8988T (cell line): ENCODE data around the gene PTPRR.

Source experiments
- DNase-seq: peaks from one replicate; pipeline ENCODE4 v3.0.0; 2011

Gene PTPRR

DNA sequence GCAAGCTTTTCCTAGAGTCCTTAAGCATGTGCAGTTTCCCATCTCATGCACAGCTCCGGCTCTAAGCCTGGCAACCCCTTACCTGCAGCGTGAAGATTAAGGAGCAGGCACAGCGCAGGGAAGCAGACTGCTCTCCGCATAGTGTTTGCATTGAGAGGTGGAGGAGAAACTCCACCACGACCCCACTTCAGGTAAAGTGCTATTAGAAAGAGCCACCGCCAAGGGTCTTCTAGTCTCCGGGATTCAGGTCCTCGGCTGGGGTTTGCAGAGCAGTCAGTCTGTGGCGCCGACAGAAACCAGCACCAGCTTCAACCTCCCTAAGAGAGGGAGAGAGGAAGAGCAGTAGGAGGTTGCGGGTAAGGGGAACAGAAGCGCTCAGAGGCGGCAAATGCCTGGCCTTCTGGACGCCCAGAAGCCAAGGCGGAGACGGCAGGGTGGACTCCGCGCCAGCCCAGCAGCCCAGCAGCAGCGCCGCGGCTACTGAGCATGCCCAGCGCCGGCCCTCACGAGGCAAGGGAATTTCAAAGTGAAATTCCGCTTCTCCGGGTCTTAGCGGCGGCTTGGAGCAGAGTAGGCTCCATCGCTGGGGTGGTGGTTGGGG is at the start of gene PTPRR:
TSS of gene PTPRR (minus strand) at position 488 of the 601 bp plus-strand sequence. CDS start at position 140, 348 bp downstream.
- DNase-seq: no peak

DNA sequence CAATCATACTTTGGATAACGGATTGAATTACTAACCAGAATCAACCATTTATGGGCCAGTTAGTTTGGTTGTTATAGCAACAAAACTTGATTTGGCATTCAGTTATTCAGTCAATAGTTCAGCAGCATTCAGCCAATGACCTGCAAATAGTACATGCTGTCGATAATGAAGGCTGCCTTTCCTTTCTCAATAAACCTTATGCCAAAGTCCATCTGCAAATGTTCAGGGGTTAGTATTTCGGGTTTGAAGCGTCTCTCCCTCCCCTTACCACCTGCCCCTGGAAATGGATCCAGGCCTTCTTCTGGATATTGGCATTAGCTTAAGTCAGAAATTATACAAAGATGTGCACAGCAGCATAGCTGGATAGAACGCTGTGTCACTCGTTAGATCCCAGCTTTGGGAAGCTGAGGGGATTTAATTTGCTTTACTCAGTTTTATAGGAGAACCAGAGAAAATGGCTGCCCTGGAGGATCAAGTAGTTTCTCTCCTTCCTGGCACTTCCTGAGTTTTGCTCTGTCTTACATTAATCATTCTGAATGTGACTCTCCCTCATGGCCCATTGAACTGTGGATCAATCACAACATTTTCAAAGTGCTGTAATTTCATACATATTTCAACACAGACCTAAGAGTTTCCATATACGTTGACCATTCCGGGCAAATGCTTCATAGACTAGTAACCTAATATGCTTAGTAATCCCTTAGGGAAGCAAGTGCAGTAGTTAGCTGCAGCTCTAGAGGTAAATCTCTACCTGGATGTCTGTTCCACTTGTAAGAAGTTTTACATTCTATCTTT is 46.7 kb upstream of the PTPRR start:
- DNase-seq: no peak

- no peak for DNase-seq
These were observed 45.5 kb upstream of the PTPRR start for GRCh38 chr12:70966046-70966445.

DNA sequence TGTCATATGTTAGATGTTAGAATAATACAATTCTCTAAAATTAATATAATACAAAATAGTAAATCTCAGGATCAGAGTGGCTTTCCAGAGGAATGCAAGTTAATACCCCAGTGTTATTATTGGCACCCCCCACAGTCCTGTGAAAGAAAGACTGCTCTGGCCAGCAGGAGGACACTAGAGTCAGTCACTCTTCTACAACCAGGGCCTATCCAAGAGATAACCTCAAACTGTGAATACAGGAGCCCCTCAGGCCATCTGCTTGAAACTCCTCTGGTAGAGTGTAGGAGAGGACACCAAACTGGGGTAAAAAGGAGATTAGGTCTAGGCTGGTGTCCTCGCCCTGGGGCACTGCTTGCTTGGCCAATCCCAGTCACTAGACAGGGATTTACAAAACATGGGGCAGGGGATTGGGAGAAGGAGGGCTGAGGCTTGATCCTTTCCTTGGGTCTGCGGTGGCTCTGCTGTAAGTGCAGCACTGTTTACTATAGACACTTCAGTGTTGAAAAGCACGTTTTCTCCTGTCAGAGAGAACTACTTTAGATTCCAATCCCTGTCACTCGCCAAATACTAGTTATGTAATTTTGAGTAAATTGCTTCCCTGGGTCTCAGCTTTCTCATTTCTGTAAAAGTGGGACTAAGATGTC is 44.5 kb upstream of the PTPRR start:
- no peak for DNase-seq

GRCh38 chr12:70963081-70963660 is 42.6 kb upstream of the PTPRR start:
- no peak for DNase-seq

DNA sequence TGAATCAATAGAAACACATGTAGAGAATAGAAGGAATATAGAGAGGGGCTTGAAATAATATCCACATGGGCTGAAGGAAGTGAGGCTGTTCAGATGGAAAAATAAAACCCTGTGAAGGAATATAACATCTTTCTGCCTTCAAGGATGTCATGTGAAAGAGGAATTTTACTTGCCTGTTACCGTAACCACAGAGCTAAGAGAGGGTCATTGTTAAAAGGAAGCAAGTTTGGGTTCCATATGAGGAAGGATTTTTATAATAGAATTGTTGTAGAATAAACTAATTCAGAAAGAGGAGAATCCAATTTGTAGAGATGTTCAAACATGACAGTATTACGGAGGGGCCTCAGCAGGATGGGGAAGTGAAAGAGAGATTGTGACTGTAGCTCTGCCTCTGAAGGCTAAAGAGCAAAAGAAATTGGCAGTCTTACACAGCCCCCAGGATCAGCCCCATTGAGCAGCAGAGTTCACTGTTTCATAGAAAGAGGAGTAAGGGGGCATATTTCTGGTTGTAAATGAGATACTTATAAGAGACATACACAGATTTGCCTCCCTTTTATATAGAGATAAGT is 41.8 kb upstream of the PTPRR start:
- DNase-seq: no peak

DNA sequence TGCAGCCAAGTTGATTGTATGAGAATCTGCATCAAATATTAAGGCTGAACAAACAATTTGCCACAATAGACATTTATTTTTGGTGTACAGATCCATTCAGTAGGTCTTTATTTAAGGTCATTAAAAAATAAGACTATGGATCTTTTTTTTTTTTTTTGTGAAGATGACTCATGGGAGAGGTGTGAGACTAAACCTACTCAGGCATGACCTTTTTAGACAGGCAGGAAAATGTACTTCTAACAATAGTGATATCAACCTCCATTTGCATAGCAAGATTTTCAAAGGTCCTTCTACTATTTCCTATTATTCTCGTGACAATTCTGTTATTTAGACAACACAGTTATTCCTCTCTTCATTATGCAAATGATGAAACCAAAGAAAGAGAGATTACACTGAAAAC is 39.9 kb upstream of the PTPRR start:
- DNase-seq: no peak

GRCh38 chr12:70955415-70955814 is 34.9 kb upstream of the PTPRR start:
- DNase-seq: no peak

DNA sequence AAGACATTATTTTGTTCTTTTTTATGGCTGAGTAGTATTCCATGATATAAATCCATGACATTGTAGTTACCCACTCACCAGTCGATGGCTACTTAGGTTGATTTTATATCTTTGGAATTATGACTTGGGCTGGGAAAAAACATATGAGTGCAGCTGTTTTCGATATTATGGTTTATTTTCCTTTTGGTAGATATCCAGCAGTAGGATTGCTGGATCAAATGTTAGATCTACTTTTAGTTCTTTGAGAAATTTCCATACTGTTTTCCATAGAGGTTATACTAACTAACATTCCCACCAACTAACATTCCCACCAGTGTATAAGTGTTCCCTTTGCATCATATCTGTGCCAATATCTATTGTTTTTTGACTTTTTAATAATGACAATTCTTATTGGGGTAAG is 29.9 kb upstream of the PTPRR start:
- no peak for DNase-seq

DNA sequence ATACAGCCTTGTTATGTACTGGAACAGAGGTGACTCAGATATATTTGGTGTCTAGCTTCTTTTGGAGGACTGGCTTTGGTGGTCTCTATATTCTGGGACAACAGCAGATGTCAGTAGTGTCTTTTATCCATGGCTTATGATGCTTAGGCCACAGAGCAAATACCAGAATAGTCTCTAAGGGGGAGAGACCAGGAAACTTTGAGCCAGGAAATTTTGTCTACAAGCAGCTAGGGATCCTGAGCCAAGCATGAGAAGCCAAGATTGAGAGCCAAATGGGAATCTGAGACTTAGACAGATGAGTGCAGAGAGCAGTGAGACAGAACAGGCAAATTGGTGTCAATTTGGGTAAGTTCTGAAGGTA is 28.4 kb upstream of the PTPRR start:
- DNase-seq: no peak

DNA sequence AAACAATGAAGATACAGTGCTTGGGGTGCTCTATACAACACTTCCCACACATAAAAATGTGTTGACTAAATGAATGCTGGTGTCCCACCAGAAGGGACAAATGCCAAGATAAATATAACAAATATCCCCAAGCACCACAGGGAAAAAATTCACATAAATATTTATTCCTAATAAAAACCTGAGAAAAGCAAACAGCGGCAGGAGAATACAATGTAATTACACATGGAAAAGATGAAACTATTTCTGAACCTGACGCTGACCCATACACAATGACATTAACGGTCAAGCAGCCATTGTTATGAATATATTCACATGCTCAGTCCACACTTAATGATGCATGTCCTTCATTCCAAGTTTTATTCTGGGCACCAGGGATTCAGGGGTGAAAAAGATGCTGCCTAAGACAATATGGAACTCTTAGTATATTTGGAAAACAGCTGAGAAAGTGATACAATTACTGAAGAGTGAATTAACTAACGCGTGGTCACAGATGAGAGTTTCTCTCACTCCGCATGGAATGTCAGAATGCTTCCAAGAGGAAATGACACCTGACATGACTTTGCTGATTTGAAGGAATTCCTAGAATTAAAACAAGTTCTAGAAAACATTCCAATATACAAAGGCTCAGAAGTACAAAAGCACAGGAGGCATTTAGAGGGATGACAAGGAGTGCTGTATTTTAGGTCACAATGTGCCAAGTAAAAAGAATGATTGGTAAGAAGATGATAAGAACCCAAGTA is 27.9 kb upstream of the PTPRR start:
- no peak for DNase-seq

DNA sequence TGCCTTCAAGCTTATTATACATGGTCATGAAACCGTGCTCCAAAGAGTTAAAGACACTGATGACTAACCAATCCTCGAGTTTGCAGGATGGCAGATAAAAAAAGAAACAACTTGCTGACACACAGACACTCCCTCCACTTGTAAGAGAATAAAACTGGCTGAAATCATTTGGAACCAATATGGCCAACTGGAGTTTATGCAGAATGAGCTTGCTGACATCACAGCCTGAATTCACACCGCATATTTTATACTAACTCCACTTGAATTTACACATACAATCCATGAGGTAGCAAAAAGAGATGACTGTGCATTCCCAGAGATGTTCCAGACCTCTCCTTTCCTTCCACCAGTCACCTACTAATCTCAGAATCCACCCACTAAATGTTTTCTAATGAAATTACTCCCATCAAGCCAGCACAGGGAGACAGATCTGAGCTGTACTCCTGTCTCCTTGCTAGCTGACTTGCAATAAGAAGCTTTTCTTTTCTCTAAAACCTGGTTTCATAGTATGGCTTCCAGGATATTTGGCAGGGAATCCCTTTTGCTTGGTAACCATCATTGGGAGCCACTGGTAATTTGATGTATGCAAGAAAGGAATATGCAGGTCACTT is 15.8 kb upstream of the PTPRR start:
- no peak for DNase-seq

- DNase-seq: no peak
These were observed 12.6 kb upstream of the PTPRR start for GRCh38 chr12:70933133-70933532.

- DNase-seq: no peak
These were observed 8.5 kb upstream of the PTPRR start for GRCh38 chr12:70929029-70929428.

DNA sequence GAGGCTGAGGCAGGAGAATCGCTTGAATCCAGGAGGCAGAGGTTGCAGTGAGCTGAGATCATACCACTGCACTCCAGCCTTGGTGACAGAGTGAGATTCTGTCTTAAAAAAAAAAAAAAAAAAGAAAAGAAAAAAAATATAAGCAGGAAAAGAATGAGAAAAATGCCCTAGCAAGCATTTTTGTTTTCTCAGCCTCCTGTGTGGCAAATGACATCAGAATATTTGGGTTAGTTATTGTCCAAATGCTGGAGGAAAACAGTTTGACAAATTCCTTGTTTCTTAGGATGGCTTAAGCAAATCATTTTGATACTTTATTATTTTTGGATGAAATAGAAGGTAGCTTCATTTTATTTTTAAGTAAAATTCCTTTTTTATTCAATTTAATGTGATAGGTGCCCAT is 7.5 kb upstream of the PTPRR start:
- DNase-seq: no peak

DNA sequence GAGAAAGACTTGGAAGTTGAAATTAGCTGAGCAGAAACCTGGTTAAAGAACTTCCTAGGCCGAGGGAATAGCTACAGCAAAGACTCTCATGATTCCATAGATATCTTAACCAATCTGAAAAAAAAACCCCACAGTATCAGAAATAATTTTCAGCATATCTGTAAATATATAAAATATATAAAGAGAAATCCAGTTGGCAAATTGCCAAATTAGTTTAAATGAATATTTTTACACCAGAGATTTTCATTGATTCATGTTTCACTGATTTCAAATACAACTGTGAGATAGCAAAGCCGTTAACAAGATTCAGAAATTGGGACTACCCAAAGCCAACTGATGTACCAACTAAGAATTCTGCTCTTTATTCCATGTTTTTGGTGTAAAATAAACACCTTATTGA is 6.8 kb upstream of the PTPRR start:
- DNase-seq: no peak

GRCh38 chr12:70925539-70925938 is 5.0 kb upstream of the PTPRR start:
- no peak for DNase-seq

DNA sequence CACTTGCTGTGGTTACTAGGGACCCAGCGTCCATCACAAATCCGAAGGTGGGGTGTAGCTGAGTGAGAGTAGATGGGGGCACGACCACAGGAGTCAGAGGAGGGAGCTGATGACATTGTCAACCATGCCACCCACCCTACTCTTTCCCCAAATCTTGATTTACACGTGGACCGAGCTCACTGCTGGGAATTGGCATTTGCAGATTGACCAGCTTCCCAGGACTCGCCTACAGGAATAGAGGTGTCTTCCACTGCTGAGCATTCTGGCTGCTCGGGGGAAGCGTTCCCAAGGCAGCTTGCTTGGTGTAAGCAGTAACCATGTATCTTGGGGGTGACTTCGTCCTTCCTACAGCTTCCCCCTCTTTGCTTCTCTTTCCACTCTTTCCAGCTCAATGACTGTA is 353 bp upstream of the PTPRR start:
- DNase-seq: no peak

DNA sequence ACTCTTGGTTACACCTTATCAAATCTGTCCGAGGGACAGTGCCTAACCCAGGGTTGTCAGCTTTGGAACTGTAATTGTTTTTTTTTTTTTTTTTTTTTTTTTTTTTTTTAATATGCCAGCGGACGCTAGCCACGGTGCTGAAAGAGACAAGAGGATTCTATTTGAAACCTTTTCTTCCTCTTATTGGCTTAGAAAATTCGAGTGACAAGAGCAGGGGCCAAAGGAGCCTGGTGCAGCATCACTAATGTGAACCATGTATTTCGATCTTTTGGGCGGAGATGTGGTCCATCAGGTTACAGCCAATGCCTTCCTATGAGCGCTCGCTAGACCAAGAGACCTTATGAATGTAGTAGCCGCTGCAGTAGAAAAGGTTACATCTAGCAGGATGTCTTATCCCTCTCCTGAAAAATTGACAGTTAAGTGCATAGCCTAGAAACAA is 922 bp downstream of the PTPRR start:
- DNase-seq: no peak

DNA sequence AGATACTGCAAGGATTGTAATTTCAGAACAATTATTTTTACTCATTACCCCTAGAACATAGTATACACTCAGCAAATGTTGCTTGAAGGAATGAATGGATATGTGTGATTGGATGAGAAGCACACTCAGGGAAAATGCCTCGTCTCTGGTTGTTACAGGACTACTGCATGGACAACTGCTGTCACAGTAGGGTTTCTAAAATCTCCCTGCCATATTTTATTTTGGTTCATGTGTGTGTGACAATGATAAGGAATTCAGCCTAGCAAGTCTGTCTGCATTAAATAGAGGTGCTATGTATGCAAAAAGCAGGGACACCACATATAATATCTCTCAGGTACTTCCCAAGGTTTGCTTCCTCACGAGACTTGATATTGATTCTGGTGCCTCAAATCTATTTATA is 1.4 kb downstream of the PTPRR start:
- no peak for DNase-seq

GRCh38 chr12:70918321-70918720 is 2.2 kb downstream of the PTPRR start:
- DNase-seq: no peak

DNA sequence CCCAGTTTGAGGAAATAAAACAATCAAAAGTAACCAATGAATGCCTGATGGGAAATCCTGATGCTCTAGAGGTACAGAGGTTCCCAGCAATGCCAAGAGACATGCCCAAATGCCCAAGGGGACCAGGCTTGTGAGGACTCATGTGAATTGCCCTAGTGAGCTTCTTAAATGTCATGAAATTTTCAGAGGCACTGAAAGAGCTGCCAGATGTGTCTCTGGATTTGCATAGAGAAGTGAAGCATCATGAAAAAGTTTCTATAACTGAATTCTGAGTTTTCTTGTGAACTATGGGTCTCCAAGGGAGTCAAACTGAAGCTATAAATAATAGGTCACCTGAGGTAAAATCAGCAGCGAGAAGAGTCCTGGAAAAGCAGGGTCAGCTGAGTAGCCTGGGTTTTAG is 9.9 kb downstream of the PTPRR start:
- no peak for DNase-seq
